WTC11 (cell line): ENCODE measurements around the gene NRF1.

Source experiments
- CTCF ChIP-seq: fragments of 200-600 bp; IDR thresholded peaks from 2 replicates; pipeline ENCODE4 v1.8.0; 2022; ENCODE audit warnings: antibody characterized with exemption
- E2F5 ChIP-seq: sonication (generic); formaldehyde crosslinking; IDR thresholded peaks from 2 replicates; pipeline ENCODE4 v1.8.1; 2022; ENCODE audit warnings: mild to moderate bottlenecking, moderate library complexity, missing genetic modification reagents
- HMGXB4 ChIP-seq: sonication (generic); formaldehyde crosslinking; IDR thresholded peaks from 2 replicates; pipeline ENCODE4 v1.8.1; 2023; ENCODE audit warnings: mild to moderate bottlenecking, moderate library complexity, missing genetic modification reagents
- MAX ChIP-seq: sonication (generic); formaldehyde crosslinking; IDR thresholded peaks from 2 replicates; pipeline ENCODE4 v1.8.0; 2022; ENCODE audit warnings: mild to moderate bottlenecking, missing genetic modification reagents
- NR2C2 ChIP-seq: sonication (generic); formaldehyde crosslinking; IDR thresholded peaks from 2 replicates; pipeline ENCODE4 v1.8.0; 2022; ENCODE audit warnings: mild to moderate bottlenecking, missing genetic modification reagents
- OVOL2 ChIP-seq: fragments of 250-450 bp; sonication (Bioruptor Pico); IDR thresholded peaks from 2 replicates; pipeline ENCODE4 v1.9.0; 2021; ENCODE audit warnings: mild to moderate bottlenecking, borderline replicate concordance
- SMAD4 ChIP-seq: sonication (generic); formaldehyde crosslinking; IDR thresholded peaks from 2 replicates; pipeline ENCODE4 v1.8.0; 2022; ENCODE audit warnings: mild to moderate bottlenecking, missing genetic modification reagents
- TP53 ChIP-seq: sonication (generic); formaldehyde crosslinking; IDR thresholded peaks from 2 replicates; pipeline ENCODE4 v1.8.1; 2023; ENCODE audit warnings: mild to moderate bottlenecking, missing genetic modification reagents
- USF1 ChIP-seq: sonication (generic); formaldehyde crosslinking; IDR thresholded peaks from 2 replicates; pipeline ENCODE4 v1.8.0; 2022; ENCODE audit warnings: mild to moderate bottlenecking, missing genetic modification reagents
- ZNF263 ChIP-seq: sonication (generic); formaldehyde crosslinking; IDR thresholded peaks from 2 replicates; pipeline ENCODE4 v1.8.1; 2022; ENCODE audit warnings: low read depth, mild to moderate bottlenecking, moderate library complexity, missing genetic modification reagents

GRCh38 chr7:129742256-129742655 lies 130.7 kb downstream of the NRF1 start:
- no peak for TF ChIP-seq HMGXB4
- no peak for TF ChIP-seq CTCF
- TF ChIP-seq ZNF263 (CRISPR knock-in tag), result no peak
- no peak for TF ChIP-seq OVOL2 (CRISPR knock-in tag)
- no peak for TF ChIP-seq SMAD4 (CRISPR knock-in tag)
- no peak for TF ChIP-seq USF1
- no peak for TF ChIP-seq MAX (CRISPR knock-in tag)
- TF ChIP-seq NR2C2 (CRISPR knock-in tag), result no peak
- no peak for TF ChIP-seq E2F5 (CRISPR knock-in tag)
- no peak for TF ChIP-seq TP53 (CRISPR knock-in tag)
